LNCAP (cell line): ENCODE data around the gene CCDC73.

Source experiments
- CTCF ChIP-seq: fragments of 450-650 bp; IDR thresholded peaks from 2 replicates; pipeline ENCODE4 v1.5.1; 2017; ENCODE audit warnings: mild to moderate bottlenecking

The CCDC73 gene

GRCh38 chr11:32698579-32698978 is 95.9 kb downstream of the CCDC73 start:
- no peak for TF ChIP-seq CTCF

GRCh38 chr11:32671051-32671450 is 123.4 kb downstream of the CCDC73 start:
- no peak for TF ChIP-seq CTCF

DNA sequence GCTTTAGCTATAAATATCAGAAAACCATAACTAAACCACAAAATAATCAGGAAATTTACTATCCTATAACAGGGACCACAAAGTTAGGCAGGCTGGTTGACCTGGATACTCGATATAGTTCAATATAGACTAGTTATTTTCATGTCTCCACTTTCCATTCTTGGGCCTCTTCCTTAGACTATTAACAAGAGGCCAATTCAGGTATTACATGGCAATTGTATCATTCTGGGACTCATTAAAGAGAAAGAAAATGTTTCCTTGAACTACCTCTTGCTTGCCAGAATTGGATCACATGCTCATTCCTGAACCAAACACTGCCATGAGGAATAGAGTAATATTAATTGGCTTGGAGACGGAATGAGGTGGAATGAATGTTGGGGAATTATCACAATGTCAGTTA is 134.8 kb downstream of the CCDC73 start:
- no peak for TF ChIP-seq CTCF

DNA sequence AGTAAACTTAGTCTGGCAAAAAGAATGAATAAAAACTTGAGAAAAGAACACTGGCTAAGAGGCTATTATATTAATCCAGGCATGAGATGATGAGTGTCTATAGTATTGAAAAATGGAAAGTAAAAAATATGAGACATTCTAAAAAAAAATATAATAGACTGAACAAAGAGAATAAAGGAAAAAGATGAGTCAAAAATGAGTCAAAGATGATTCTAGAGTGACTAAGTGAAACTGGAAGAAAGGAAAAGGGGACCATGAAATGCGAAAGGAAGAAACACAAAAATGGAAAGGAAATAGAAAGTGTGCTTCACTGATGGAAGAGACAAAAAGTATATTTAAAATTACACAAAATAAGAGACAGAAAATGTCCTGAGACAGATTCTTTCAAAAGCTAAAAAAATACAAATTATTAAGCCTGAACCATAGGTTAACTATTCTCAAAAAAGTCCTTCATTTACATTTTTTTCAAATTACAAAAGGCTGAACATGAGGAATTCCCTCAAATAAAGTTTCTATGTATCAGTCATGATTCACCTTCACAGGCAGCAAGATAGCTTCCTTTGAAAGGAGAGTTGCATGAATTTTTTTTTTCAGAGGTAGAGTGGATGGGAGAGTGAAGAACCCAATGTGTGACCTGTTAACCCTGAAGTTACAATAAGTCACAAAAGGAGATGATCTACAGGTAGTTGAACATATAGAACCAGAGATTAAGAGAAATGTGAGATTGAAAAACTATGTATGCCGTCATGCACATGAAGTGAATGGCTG is 135.6 kb downstream of the CCDC73 start:
- TF ChIP-seq CTCF = no peak

DNA sequence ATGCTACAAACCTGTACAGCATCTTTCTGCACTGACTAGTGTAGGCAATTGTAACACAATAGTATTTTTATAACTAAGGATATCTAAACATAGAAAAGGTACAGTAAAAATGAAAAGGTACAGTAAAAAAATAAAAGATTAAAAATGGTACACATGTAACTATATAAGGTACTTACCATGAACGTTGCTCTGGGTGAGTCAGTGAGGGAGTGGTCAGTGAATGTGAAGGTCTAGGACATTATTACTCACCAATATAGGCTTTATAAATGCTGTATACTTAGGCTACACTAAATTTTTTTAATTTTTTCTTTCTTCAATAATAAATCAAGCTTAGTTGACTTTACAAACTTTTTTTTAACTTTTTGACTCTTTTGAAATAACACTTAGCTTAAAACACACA is 150.9 kb downstream of the CCDC73 start:
- no peak for TF ChIP-seq CTCF

GRCh38 chr11:32641361-32641760 is 153.1 kb downstream of the CCDC73 start:
- TF ChIP-seq CTCF = no peak

GRCh38 chr11:32635819-32636218 is 158.6 kb downstream of the CCDC73 start:
- no peak for TF ChIP-seq CTCF

DNA sequence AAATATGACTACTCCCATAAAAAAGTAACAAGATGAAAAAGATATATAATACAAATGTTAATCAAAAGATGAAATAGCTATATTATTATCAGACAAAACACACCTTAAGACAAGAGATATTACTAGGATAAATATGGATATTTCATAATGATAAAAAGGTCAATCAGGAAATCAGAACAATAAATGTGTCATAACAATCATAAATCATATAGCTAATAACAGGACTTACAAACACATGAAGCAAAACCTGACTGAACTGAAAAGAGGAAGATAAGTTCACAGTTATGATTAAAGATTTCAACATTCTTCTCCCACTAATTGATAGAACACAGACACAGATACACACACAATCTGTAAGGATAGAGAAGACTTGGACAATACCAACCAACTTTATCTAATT is 163.6 kb downstream of the CCDC73 start:
- no peak for TF ChIP-seq CTCF
